GM12878 (cell line): ENCODE data around the gene GREM1. TPM values are rescaled to one million over a fixed set of nuclear protein-coding genes. Genes with fewer than 3 reads are reported as not detected.

Source experiments
- ATAC-seq: fragments of 200-7000 bp; cut with Tn5 transposase; 3 replicates; pipeline ENCODE4 v1.9.1; 2020; ENCODE audit warnings: mild to moderate bottlenecking, moderate library complexity
- BruUV-seq: library from RNA; stranded (reverse); fragments of 400-500 nt; replicated peaks from 2 replicates; lab custom pipeline; 2021; lab: Mats Ljungman, UMichigan
- CTCF ChIA-PET: fragments of 300-600 bp; sonication (Branson Sonifier 250); formaldehyde crosslinking; extraction: SDS; loops from one replicate; lab custom pipeline; 2021; ENCODE audit warnings: inconsistent platforms; lab: Yijun Ruan, JAX
- POLR2A ChIA-PET: fragments of 350-600 bp; formaldehyde crosslinking; extraction: SDS; loops from one replicate; lab custom pipeline; 2021; ENCODE audit warnings: inconsistent platforms; lab: Charles Lee
- RAD21 ChIA-PET: fragments of 300-600 bp; sonication (Branson Sonifier 250); formaldehyde crosslinking; loops from one replicate; lab custom pipeline; 2023; ENCODE audit warnings: antibody characterized with exemption; ENCODE audit not compliant: unreplicated experiment; lab: Charles Lee
- SMC1A ChIA-PET: fragments of 300-600 bp; sonication (Branson Sonifier 250); formaldehyde crosslinking; loops from one replicate; lab custom pipeline; 2023; ENCODE audit not compliant: unreplicated experiment, uncharacterized antibody; lab: Charles Lee
- DNase-seq: peaks from one replicate; pipeline ENCODE4 v3.0.0-alpha.2; 2011; ENCODE audit warnings: low read depth, low spot score
- FAIRE-seq: peaks from 3 replicates; lab custom pipeline; 2011; peaks lifted over from hg19 to GRCh38; lab: Jason Lieb, UNC
- H2AFZ ChIP-seq: 2 replicates; pipeline ENCODE4 v1.6.0; 2011; ENCODE audit warnings: low read depth, low read length, control low read depth; ENCODE audit not compliant: control insufficient read depth
- H3K27ac ChIP-seq: 2 replicates; pipeline ENCODE4 v1.5.1; 2011; ENCODE audit warnings: control low read depth; ENCODE audit not compliant: control insufficient read depth, insufficient read depth
- H3K27me3 ChIP-seq, 2 experiments: replicated peaks in 1 of 2; 2 replicates each; pipeline versions ENCODE4 v1.6.0 to v1.6.1; 2011; ENCODE audit warnings: low read length in 1 of 2; ENCODE audit not compliant: control insufficient read depth in 2 of 2, insufficient read depth in 2 of 2
- H3K36me3 ChIP-seq, 2 experiments: 2 replicates each; pipeline ENCODE4 v1.5.1; 2011; ENCODE audit warnings: low read length in 1 of 2; ENCODE audit not compliant: control insufficient read depth in 2 of 2, insufficient read depth in 2 of 2
- H3K4me1 ChIP-seq: 2 replicates; pipeline ENCODE4 v1.6.1; 2011; ENCODE audit warnings: mild to moderate bottlenecking, low read length, moderate library complexity, mixed read lengths; ENCODE audit not compliant: control insufficient read depth, insufficient read depth
- H3K4me2 ChIP-seq: 2 replicates; pipeline ENCODE4 v1.6.0; 2011; ENCODE audit warnings: control low read depth; ENCODE audit not compliant: control insufficient read depth, insufficient read depth
- H3K4me3 ChIP-seq: fragments of 200-600 bp; sonication (generic); 2 replicates; pipeline ENCODE4 v1.5.1; 2016
- H3K79me2 ChIP-seq: 2 replicates; pipeline ENCODE4 v1.6.0; 2011; ENCODE audit warnings: low read length; ENCODE audit not compliant: control insufficient read depth, insufficient read depth
- H3K9ac ChIP-seq: 2 replicates; pipeline ENCODE4 v1.8.0; 2011; ENCODE audit warnings: low read length, control low read depth, mixed read lengths; ENCODE audit not compliant: control insufficient read depth, insufficient read depth
- H3K9me3 ChIP-seq: replicated peaks from 3 replicates; pipeline ENCODE4 v1.5.1; 2011; ENCODE audit warnings: mild to moderate bottlenecking, low read length; ENCODE audit not compliant: control insufficient read depth, insufficient read depth
- H4K20me1 ChIP-seq: 2 replicates; pipeline ENCODE4 v1.6.0; 2011; ENCODE audit not compliant: control insufficient read depth, insufficient read depth
- HDAC6 ChIP-seq: fragments of 200-600 bp; sonication (generic); IDR thresholded peaks from one replicate; pipeline ENCODE4 v1.8.0; 2017; ENCODE audit warnings: antibody characterized with exemption; ENCODE audit not compliant: unreplicated experiment
- JUNB ChIP-seq: IDR thresholded peaks from 2 replicates; pipeline ENCODE4 v1.6.1; 2016; ENCODE audit warnings: antibody characterized with exemption, mild to moderate bottlenecking
- MYB ChIP-seq: fragments of 150-350 bp; IDR thresholded peaks from 2 replicates; pipeline ENCODE4 v1.6.1; 2014; ENCODE audit warnings: mild to moderate bottlenecking, low read depth, low read length, borderline replicate concordance
- NFIC ChIP-seq: IDR thresholded peaks from 2 replicates; pipeline ENCODE4 v1.6.1; 2012; ENCODE audit warnings: low read depth, mild to moderate bottlenecking, inconsistent platforms, low read length, moderate library complexity
- NFXL1 ChIP-seq: fragments of 450-650 bp; IDR thresholded peaks from 2 replicates; pipeline ENCODE4 v1.6.1; 2017; ENCODE audit warnings: antibody characterized with exemption, mild to moderate bottlenecking, borderline replicate concordance
- PAX5 ChIP-seq: IDR thresholded peaks from 2 replicates; pipeline ENCODE4 v1.6.1; 2011; ENCODE audit warnings: low read depth, low read length, borderline replicate concordance
- RUNX3 ChIP-seq: IDR thresholded peaks from 2 replicates; pipeline ENCODE4 v1.6.1; 2012; ENCODE audit warnings: low read length, inconsistent platforms
- WGBS: methylation state at CpG from one replicate; pipeline ENCODE4 v1.1.6; 2016; ENCODE audit warnings: low lambda C conversion rate; ENCODE audit not compliant: insufficient replicate concordance, insufficient coverage; ENCODE audit errors: missing lambda C conversion rate; 5-methylcytosine and 5-hydroxymethylcytosine counted together
- in situ Hi-C: fragments of 300-500 bp; cut with MboI; formaldehyde crosslinking; loops from 9 replicates; pipeline ENCODE4 v1.14.3; 2018; ENCODE audit warnings: mixed read lengths
- intact Hi-C: fragments of 100-400 bp; cut with micrococcal nuclease; formaldehyde crosslinking; loops from one replicate; pipeline ENCODE4 v1.14.2; 2022; ENCODE audit not compliant: unreplicated experiment
- polyA plus RNA-seq, 11 experiments: library from polyadenylated mRNA; depleted of rRNA in 4 of 11; unstranded in 6 of 11; stranded (reverse) in 5 of 11; fragments of >200 nt; fragmentation: Nextera tagmentation in 4 of 11; fragmentation: Illumina TruSeq in 1 of 11; extraction: Ambion mirVana in 4 of 11; extraction: Trizol in 1 of 11; gene quantifications; 1 replicate in 1 of 11; 2 replicates in 10 of 11; pipeline versions ENCODE4 v1.2.1 to v1.2.3, GENCODE V29; 2011 to 2016; ENCODE audit warnings: inconsistent platforms in 2 of 11, missing spikeins in 2 of 11, low read depth in 1 of 11
- total RNA-seq, 4 experiments: library from RNA; depleted of rRNA in 3 of 4; stranded (reverse); fragments of >200 nt in 3 of 4; fragmentation: Illumina TruSeq in 1 of 4; extraction: Trizol in 1 of 4; gene quantifications; 2 replicates each; pipeline versions ENCODE4 v1.2.1 to v1.2.3, GENCODE V29; 2013 to 2021

GREM1 gene
- total and polyA plus RNA-seq, 10 of the 15 experiments (the other 5 are each of a cell fraction or from before 2014, with no cell fraction given) = 0.08 to 0.36 (median 0.08) TPM; not detected in 7

DNA sequence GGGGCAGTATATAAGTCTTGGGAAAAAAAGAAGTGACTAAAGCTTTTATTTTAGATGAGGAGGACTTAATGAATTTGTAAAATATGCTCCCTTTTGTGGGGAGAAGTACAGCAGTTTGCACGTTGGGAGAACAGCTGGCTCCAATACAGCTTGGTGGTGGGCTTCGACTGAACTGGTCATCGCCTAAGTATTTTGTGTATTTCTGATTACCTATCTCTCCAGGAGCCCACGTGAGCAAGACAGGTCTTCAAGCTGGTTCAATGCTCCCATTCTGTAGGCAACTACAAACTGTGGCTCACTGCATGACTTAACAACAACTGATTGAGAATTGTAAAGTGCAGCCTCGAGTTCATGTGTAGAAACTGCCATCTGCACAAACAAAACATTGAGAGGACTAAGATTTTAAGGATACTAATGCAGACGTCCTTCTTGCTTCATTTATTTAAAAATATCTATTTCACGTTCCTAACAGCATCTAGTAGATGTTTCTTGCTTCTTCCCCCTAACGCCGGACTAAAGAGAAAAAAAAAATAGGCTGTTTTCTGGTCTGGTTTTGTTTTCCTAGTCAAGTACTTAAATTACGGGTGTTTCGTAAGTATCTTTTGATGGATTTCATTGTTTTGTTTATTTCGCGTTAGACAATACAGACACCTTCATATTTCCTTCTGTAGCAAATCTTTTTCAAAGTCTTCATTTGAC is 1.4 kb upstream of the GREM1 start:
- no TSS peak for BruUV-seq
- ATAC-seq (no peak), DNase-seq (no peak), FAIRE-seq (peak; percentile 57)
- H3K27me3 ChIP-seq = peaks cover 19 to 33% of the 10 kb centered on the region in 2 experiments
- peak overlapping the region; percentile 20; the same call in 1 of the 2 replicates for H3K4me3 ChIP-seq
- ChIA-PET RAD21 (no interaction called here), CTCF (interaction anchor here (0.5 to 1.0 kb wide), 2 partner anchors 12 to 231 kb away, joined by 3 read pairs; no protein-coding TSS in a partner anchor), SMC1A (interaction anchor here (0.7 kb wide), 1 partner anchor 1074 kb away, joined by 4 read pairs; no protein-coding TSS in a partner anchor), POLR2A (no interaction called here)
- H3K27ac ChIP-seq = no peak overlapping the region
- peak overlapping the region; percentile 66; the same call in 1 of the 2 replicates for H3K4me2 ChIP-seq
- no peak overlapping the region for H3K9ac ChIP-seq
- no peaks in the 10 kb centered on the region; the same call in 2 of the 3 replicates for H3K9me3 ChIP-seq
- H3K79me2 ChIP-seq = no peaks in the 10 kb centered on the region
- no peaks in the 10 kb centered on the region for H3K36me3 ChIP-seq
- WGBS = 10% methylated on average over 13 of the region's 13 CpGs
- H4K20me1 ChIP-seq = no peaks in the 10 kb centered on the region
- intact Hi-C loops (no loop called here), in situ Hi-C loops (no loop called here)
- peaks cover 11% of the 10 kb centered on the region for H3K4me1 ChIP-seq
- TF ChIP-seq NFXL1 (no peak), HDAC6 (no peak), MYB (no peak), JUNB (0 out of 2 replicates have a peak, but pooled peaks have one; percentile 5)
- no peak overlapping the region for H2AFZ ChIP-seq

DNA sequence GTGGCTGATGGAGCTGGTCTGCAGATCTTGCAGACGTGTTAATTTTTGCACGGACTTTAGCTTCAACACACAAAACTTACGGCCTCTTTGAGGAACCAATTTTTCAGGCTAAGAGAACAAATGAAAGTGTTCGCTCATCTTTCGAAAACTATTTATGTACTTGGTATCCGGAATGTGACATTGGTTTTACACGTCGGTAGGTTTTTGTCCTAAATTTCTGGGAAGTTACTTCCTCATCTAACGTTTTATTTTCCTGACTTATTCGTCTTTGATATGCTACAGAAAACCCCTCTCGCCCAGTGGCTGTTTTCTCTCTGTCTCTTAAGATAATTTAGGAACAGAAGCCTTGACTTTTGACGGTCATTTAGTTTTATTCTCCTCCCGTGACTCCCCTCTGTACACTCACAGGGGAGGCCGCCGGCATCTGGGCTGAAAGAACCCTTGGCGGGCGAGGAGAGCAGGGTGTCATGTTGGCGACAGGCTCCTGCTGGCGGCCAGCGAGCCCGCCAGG is 834 bp upstream of the GREM1 start:
- SMC1A ChIA-PET = interaction anchor here (0.7 kb wide), 1 partner anchor 1074 kb away, joined by 4 read pairs; no protein-coding TSS in a partner anchor
- Histone ChIP-seq H3K36me3 (no peaks in the 10 kb centered on the region), H3K4me3 (peak overlapping the region; percentile 20; the same call in 1 of the 2 replicates), H3K9ac (no peak overlapping the region), H3K9me3 (no peaks in the 10 kb centered on the region; the same call in 2 of the 3 replicates), H3K27me3 (peaks cover 19 to 33% of the 10 kb centered on the region in 2 experiments), H3K79me2 (no peaks in the 10 kb centered on the region), H3K27ac (no peak overlapping the region), H3K4me1 (peaks cover 11% of the 10 kb centered on the region), H2AFZ (no peak overlapping the region), H3K4me2 (peak overlapping the region; percentile 66; the same call in 1 of the 2 replicates), H4K20me1 (no peaks in the 10 kb centered on the region)
- ATAC-seq = no peak
- in situ Hi-C loops = no loop called here
- WGBS = 5% methylated on average over 18 of the region's 21 CpGs
- CTCF ChIA-PET = no interaction called here
- TF ChIP-seq PAX5 = no peak
- TF ChIP-seq RUNX3 = peak; percentile 16
- TF ChIP-seq NFIC = 0 out of 2 replicates have a peak, but pooled peaks have one; percentile 19
- POLR2A ChIA-PET = no interaction called here
- RAD21 ChIA-PET = no interaction called here
- BruUV-seq = no TSS peak
- peak; percentile 64 for FAIRE-seq
- intact Hi-C loops = no loop called here
- DNase-seq = no peak
